HG03095 (cell line): ENCODE results near the gene LDB2.
"Not testable (repeated sequence)": the region's sequence is repeated elsewhere in the genome, so short reads cannot be mapped to it uniquely, and the experiment has no call there.

ENCODE experiments used
- ATAC-seq: cut with Tn5 transposase; IDR thresholded peaks from one replicate; pipeline ENCODE4 v1.9.1; 2021; ENCODE audit warnings: moderate library complexity; ENCODE audit not compliant: unreplicated experiment

The LDB2 gene

DNA sequence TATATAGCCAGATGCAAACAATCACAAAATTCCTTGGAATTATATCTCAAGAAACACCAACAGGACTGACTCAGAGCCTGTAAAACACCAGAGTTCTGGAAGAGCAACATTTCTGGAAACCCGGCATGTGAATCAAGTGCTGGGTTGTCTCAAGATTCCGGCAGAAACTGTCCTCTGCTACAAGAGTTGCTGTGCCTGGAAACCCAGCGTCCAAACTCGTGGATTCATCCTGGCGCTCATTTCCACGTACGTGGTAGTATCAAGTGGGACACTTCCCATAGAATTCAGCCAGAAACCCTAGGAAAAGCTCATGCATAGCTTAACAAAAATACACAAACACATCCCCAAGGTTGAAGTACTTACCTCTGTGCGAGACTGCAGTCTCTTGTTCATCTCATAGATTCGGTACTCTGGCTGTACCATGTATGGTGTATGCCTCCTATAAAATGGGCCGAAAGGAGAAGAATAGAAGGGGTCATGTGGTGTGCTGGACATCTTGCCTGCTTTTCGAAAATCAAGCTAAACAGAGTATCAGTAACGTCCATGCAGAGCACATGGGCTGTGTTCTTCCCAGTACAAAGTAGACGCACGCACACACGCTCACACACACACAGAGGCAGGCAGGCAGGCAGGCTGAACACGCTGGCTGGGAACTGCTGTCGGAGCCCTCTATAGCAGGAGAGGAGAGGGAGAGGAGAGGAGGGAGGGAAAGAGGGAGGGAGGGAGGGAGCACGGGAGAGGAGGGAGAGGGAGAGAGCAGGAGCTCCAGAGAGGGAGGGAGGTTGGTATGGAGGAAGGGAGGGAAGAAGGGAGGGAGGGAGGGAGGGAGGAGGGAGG is at the start of gene LDB2:
LDB2 (minus strand) TSS at position 655 of the 837 bp plus-strand sequence.
- ATAC-seq = no peak

DNA sequence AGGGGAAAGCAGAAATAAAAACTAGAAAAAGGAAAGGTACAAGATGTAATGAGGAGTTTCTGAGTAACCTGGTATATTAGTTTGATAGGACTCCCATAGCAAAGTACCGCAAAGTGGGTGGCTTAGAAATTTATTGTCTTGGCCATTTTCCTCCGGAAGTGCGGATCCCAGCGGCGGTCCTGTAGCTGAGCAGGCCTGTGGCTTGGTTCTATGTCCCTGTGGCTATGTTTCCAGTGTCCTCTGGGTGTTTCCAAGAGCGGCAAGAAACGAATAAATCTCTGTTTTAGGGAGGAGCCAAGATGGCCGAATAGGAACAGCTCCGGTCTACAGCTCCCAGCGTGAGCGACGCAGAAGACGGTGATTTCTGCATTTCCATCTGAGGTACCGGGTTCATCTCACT is 44.0 kb upstream of the LDB2 start:
- ATAC-seq = no peak

GRCh38 chr4:16939178-16939577 is 40.7 kb upstream of the LDB2 start:
- ATAC-seq = no peak

DNA sequence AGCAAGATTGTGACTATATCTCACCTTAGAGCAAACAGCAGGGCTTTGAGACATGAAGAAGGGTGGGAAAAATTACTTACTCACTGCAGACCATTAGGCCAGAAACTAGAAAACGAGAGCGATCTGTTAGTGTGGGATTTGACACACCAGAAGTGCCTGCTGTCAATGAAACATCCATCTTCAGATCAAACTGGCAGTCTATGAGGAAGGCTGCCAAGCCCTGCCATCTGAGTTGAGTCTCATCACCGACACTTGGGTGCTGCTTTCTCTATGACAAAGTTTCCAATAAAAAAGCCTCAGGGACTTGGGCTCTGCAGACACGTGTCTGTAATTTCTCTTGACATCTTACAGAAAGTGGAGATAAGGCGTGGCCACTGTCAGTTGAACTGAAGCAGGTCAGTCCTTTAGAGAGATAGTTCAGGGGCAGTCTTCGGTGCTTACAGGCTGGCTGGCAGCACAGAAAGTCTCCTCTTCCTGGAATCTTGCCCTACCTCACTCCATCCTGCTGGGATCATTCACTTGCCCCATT is 40.1 kb upstream of the LDB2 start:
- no peak for ATAC-seq

DNA sequence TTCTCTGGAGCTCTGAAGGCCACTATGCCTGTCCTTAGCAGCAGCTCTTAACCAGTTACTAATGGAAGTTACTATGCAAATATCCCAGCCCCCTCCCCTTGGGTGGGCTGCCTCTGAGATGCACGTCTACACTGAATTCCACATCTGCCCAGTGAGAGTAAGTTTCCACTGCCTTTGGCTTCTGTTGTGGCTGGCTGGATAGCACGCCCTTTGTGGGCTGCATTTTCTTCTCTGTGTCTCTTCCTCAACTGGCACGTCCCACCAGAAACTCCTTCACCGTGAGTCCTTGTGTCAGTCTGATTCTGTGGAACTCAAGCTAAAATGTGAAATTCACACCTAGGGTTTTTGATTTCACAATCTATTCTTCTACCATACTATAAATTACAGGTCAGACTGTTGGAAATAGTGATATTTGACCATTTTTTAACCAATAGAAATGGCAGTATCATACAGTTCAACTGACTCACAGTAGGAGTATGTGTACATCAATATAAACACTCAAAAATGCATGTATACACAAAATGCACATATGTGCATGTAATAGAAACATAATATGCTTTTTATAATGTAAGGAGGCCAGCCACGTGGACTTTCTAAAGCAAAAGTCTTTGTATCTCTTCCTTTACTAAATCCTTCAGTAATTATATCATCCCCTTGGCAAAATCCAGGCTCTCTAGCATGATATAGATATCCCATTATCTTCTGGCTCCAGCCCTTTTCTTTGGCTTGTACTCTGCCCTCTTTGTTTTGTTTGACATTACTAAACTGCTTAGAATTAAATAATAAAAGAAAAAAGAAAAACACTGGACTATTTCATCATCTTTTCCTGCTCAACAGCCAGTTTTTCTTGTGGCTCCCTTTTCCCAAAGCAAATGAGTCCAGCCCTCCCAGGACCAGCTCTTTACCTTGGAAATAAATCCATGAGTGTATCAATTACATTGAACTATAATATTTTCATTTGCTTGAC is 33.2 kb upstream of the LDB2 start:
- ATAC-seq = no peak

- no peak for ATAC-seq
Measured at GRCh38 chr4:16926214-16926613, 27.8 kb upstream of the LDB2 start.

GRCh38 chr4:16918716-16919115 is 20.3 kb upstream of the LDB2 start:
- ATAC-seq = not testable (repeated sequence)

- peak; percentile 97 for ATAC-seq
Measured at GRCh38 chr4:16916719-16917337, 18.4 kb upstream of the LDB2 start.

DNA sequence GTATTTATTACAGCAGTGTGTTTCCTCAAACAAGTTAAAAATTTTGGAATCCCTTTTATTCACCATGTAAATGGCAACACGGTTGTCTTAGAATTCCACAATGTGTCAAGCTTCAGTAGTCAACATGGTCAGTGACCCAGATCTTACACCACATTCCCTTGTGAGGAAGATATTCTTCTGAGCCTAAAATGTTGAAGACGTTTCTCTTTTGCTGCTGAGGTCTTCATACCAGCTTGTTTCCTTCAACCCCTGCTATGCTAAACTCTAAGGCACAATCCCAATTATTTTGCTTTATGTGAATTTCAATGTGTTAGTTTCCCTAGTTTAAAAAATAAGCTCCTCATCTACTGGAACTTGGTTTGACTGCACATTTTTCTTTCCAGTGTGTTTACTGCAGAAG is 17.6 kb upstream of the LDB2 start:
- no peak for ATAC-seq

GRCh38 chr4:16914208-16914607 is 15.8 kb upstream of the LDB2 start:
- ATAC-seq = no peak

DNA sequence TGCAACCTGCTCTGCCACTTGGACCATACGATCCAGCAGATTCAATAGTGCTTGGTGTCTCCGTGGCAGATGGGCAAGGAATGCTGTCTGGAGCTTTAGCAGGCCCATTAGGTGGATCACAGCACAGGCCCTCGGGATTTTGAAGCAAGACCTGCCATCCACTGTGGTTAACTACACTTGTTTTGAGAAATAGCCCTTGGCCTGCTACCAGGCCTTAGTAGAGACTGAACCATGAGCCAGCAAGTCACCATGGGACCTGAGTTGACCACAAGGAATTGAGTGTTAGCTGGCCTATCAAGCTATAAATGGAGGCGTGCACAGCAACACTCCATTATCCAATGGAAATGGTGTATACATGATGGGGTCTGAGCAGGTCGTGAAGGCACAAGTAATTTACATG is 14.5 kb upstream of the LDB2 start:
- ATAC-seq = no peak

- no peak for ATAC-seq
Measured at GRCh38 chr4:16909281-16909680, 10.8 kb upstream of the LDB2 start.

GRCh38 chr4:16908377-16909021 is 10.1 kb upstream of the LDB2 start:
- ATAC-seq = no peak

GRCh38 chr4:16900325-16900724 is 1.9 kb upstream of the LDB2 start:
- ATAC-seq = no peak

DNA sequence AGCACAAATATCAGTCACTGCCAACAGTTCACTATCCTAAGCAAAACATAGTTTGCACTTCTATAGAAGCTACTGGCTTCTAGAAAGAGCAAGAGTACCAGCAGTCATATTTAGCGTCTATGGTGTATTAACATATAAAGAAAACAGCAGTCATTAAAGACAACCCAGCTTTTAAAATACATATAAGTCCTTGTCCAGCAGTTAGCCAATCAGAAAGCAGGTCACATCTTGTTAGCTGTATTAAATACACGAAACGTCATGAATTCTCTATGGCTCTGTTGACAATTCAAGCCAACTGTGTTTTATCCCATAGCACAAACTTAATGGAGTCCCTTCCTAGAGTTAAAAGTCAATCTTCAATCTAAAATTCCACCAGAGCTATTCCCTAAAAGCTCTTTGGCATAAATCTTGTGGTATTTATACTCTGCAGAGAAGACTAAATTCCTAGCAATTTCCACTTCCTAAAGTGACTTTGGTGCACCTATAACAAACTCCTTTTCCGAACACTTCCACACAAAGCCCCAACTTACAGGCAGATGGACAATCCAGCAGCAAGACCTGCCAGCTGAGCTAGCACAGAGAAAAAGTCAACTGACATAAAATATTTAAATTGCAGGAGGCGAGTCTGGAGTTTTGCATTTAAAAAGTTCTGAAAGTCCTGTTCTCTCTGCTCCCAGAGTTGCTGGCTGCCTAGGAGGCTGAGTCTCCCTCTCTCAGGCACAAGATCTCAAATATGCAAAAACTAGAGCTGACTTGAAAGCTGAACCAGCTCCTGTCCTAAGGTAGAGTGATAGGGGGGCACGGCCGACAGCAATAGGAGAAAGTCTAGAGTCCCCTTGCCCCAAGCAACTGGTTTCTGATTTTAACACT is 1.3 kb downstream of the LDB2 start:
- ATAC-seq = no peak

DNA sequence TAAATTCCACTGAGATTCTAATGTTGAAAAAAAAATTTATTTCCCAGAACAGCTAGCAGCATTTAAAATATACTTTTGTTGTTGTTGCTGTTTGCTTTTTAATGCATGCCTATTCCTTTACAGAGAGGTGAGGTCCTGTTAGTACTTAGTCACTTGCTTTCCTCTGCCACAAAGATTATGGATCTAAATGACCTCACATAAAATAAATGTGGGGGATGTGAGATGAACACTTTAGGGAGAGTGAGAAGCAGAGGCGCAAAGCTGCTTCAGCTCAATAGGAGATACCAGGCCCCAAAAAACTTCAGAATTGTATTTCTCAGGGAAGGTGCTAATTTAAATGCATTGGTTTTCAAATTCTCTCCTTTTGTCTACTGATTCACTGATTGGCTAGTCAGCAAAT is 4.0 kb downstream of the LDB2 start:
- no peak for ATAC-seq

- no peak for ATAC-seq
Measured at GRCh38 chr4:16893141-16893651, 5.2 kb downstream of the LDB2 start.

- ATAC-seq = no peak
Measured at GRCh38 chr4:16890651-16891050, 7.8 kb downstream of the LDB2 start.

GRCh38 chr4:16889945-16890344 is 8.5 kb downstream of the LDB2 start:
- no peak for ATAC-seq
